ES-I3 (cell line): Measurements from ENCODE around the gene DDX24.

Experiments used
- H3K36me3 ChIP-seq: 2 replicates; pipeline ENCODE4 v1.6.1; 2013; ENCODE audit warnings: mild to moderate bottlenecking, low read length, control low read depth, moderate library complexity; ENCODE audit not compliant: insufficient read depth
- H3K4me1 ChIP-seq: 2 replicates; pipeline ENCODE4 v1.6.1; 2013; ENCODE audit warnings: mild to moderate bottlenecking, control low read depth, low read length; ENCODE audit not compliant: insufficient read depth
- H3K9ac ChIP-seq: 2 replicates; pipeline ENCODE4 v1.6.1; 2013; ENCODE audit warnings: low read depth, mild to moderate bottlenecking, low read length, moderate library complexity
- H3K9me3 ChIP-seq: 2 replicates; pipeline ENCODE4 v1.6.1; 2013; ENCODE audit warnings: mild to moderate bottlenecking, low read length, moderate library complexity; ENCODE audit not compliant: control insufficient read depth, insufficient read depth

Gene DDX24

GRCh38 chr14:94121485-94121884 is 40.5 kb upstream of the DDX24 start:
- Histone ChIP-seq H3K9ac (no peak overlapping the region), H3K4me1 (no peaks in the 10 kb centered on the region), H3K9me3 (no peaks in the 10 kb centered on the region), H3K36me3 (no peaks in the 10 kb centered on the region)

GRCh38 chr14:94120667-94121340 is 39.8 kb upstream of the DDX24 start:
- Histone ChIP-seq H3K9me3 (no peaks in the 10 kb centered on the region), H3K4me1 (no peaks in the 10 kb centered on the region), H3K36me3 (no peaks in the 10 kb centered on the region), H3K9ac (no peak overlapping the region)

DNA sequence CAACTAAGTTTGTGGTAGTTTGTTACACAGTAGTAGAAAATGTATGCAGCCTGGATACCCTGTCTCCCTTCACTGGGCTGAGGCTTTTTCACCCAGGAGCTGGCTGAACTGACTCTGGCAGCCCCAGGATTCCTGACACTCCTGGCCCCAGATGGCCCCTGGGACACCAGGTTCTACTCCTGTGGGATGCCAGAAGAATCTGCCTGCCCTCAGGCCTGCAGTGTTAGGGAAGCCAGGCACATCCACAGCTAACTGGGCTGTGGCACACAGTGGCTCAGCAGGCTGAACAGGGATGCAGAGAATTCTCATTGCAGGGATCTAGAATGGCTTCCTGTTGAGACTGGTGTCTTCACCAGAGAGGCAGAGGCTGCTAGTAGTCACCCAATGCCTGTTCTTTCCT is 38.1 kb upstream of the DDX24 start:
- Histone ChIP-seq H3K4me1 (no peaks in the 10 kb centered on the region), H3K9ac (no peak overlapping the region), H3K9me3 (no peaks in the 10 kb centered on the region), H3K36me3 (no peaks in the 10 kb centered on the region)

DNA sequence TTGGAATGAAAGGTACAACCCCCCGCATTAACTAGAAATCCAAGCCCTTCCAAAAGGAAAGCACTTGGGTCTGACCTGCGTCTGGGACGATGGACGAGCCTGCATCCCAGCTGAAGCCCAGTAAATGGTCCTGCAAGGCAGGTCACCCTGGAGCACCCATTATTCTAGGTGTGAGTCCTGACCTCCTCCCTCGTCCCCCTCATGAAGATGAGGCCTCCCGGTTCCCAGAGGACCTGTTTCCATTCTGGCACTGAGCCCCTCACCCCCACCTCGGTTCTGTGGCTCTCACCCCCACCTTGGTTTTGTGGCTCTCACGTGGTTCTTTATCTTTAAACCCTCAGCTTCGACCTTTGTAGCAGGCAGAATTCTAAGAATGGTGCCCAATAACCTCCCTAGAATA is 36.9 kb upstream of the DDX24 start:
- no peaks in the 10 kb centered on the region for H3K9me3 ChIP-seq

DNA sequence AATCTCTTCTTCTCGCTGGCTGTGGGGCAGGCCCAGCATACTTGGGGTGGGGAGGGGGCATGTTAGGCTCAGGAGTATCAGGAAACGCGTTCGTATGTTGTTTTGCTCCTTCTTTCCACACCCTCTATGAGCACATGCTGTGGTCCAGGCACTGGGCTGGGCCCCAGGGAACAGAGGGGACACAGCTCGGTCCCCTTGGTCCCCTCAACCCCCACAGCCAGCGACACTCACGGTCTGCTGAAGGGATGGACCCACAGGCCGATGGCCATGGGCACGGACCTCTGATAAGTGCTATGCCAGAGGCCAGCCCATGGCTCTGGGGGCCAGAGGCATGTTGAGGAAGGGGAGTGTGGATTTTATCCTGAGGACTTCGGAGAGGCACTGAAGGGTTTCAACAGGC is 35.7 kb upstream of the DDX24 start:
- H3K4me1 ChIP-seq = no peaks in the 10 kb centered on the region
- H3K36me3 ChIP-seq = no peaks in the 10 kb centered on the region
- no peak overlapping the region for H3K9ac ChIP-seq
- no peaks in the 10 kb centered on the region for H3K9me3 ChIP-seq

More for the DNA sequence above, 36.9 kb upstream of the DDX24 start:
- Histone ChIP-seq H3K4me1 (no peaks in the 10 kb centered on the region), H3K36me3 (no peaks in the 10 kb centered on the region), H3K9ac (no peak overlapping the region)

DNA sequence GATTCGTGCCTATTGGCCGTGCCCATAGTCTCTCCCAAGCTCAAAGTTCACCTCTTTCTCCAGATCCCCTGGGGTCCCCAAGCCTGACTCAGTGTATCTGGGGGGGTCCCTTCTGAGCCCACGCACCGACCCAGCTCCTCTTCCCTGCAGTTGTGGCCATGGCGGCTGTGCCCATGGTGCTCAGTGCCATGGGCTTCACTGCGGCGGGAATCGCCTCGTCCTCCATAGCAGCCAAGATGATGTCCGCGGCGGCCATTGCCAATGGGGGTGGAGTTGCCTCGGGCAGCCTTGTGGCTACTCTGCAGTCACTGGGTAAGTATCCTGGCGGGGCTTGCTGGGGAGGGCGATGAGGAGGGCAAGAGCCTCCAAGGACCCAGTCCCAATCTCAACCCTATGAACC is 34.6 kb upstream of the DDX24 start:
- H3K36me3 ChIP-seq = no peaks in the 10 kb centered on the region
- no peaks in the 10 kb centered on the region for H3K9me3 ChIP-seq
- H3K4me1 ChIP-seq = peaks cover 3% of the 10 kb centered on the region; the same call in 1 of the 2 replicates
- no peak overlapping the region for H3K9ac ChIP-seq

- no peaks in the 10 kb centered on the region for H3K36me3 ChIP-seq
- H3K4me1 ChIP-seq = peaks cover 8% of the 10 kb centered on the region; the same call in 1 of the 2 replicates
- H3K9me3 ChIP-seq = no peaks in the 10 kb centered on the region
- H3K9ac ChIP-seq = no peak overlapping the region
These were observed 34.1 kb upstream of the DDX24 start for GRCh38 chr14:94115058-94115591.

GRCh38 chr14:94114589-94115057 is 33.6 kb upstream of the DDX24 start:
- no peak overlapping the region for H3K9ac ChIP-seq
- H3K9me3 ChIP-seq = no peaks in the 10 kb centered on the region
- H3K4me1 ChIP-seq = peaks cover 9% of the 10 kb centered on the region; the same call in 1 of the 2 replicates
- no peaks in the 10 kb centered on the region for H3K36me3 ChIP-seq

GRCh38 chr14:94113908-94114588 is 33.0 kb upstream of the DDX24 start:
- Histone ChIP-seq H3K9ac (no peak overlapping the region), H3K4me1 (peaks cover 13% of the 10 kb centered on the region; the same call in 1 of the 2 replicates), H3K9me3 (no peaks in the 10 kb centered on the region), H3K36me3 (no peaks in the 10 kb centered on the region)

DNA sequence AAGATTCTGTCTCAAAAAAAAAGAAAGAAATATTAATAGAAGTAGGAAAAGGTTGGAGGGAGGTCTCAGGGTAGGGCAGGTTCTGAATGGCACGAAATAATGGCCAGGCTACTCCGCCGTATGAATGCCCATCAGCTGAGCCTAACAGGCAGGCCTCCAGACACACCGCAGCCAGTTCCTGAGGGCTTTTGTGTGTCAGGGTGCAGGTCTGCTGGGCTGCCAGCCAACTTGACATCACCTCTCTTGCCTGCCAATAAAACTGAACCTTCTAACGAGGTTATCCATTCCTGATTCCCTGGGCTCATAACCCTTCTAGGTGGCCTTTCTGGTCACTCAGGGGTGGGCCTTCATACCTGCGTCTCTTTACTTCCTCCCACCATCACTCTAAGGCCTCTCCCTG is 32.5 kb upstream of the DDX24 start:
- Histone ChIP-seq H3K4me1 (peaks cover 13% of the 10 kb centered on the region; the same call in 1 of the 2 replicates), H3K36me3 (no peaks in the 10 kb centered on the region), H3K9ac (no peak overlapping the region)

DNA sequence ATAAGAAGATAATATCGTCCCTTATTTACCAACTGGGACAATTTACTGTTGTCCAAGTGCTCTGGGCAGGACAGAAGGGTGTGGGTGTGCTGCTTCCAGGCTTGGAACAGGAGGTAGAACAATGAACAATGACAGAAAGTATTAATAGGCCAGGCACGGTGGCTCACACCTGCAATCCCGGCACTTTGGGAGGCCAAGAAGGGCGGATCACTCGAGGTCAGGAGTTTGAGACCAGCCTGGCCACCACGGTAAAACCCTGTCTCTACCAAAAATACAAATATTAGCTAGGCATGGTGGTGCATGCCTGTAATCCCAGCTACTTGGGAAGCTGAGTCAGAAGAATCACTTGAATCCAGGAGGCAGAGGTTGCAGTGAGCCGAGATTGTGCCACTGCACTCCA is 32.1 kb upstream of the DDX24 start:
- Histone ChIP-seq H3K9ac (no peak overlapping the region), H3K9me3 (no peaks in the 10 kb centered on the region), H3K36me3 (no peaks in the 10 kb centered on the region), H3K4me1 (peaks cover 13% of the 10 kb centered on the region; the same call in 1 of the 2 replicates)

More for the DNA sequence above, 32.5 kb upstream of the DDX24 start:
- no peaks in the 10 kb centered on the region for H3K9me3 ChIP-seq

GRCh38 chr14:94112513-94113063 is 31.6 kb upstream of the DDX24 start:
- H3K4me1 ChIP-seq = peaks cover 13% of the 10 kb centered on the region; the same call in 1 of the 2 replicates
- no peaks in the 10 kb centered on the region for H3K9me3 ChIP-seq
- no peaks in the 10 kb centered on the region for H3K36me3 ChIP-seq
- H3K9ac ChIP-seq = no peak overlapping the region

DNA sequence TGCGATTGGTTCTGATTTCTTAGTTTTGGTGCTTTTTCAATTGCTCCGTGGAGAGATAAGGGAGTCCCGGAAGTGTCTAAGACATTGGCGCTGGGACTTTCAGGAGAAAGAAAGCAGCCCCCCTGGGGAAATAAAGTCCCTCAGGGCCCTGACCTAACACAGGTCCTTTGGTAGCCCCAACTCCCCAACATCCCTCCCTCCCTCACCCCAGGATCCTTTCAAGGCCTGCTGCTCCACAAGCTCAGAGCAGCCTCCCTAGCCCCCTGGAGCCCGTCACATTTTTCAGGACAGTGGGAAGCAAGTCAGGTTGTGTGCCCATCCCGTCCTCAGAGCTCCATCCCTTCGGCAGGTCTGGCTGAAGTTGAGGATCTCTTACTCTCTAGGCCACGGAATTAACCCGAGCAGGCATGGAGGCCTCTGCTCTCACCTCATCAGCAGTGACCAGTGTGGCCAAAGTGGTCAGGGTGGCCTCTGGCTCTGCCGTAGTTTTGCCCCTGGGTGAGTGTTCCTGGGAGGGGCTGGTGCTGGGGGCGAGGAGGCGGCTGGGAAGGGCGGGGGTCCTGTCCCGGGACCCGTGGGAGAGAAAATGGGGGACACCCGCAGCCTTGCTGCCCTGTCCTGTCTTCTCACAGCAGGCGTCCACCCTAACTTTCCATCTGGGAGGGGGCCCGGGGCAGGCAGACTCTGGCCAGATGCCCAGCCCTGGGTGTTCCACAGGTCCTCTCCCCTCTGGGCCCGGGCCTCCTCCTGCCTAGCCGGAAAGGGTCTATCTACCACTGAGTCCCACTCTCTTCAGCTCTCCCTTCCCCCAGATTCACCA is 30.5 kb upstream of the DDX24 start:
- H3K36me3 ChIP-seq = no peaks in the 10 kb centered on the region
- H3K9ac ChIP-seq = no peak overlapping the region
- H3K4me1 ChIP-seq = peaks cover 13% of the 10 kb centered on the region; the same call in 1 of the 2 replicates
- H3K9me3 ChIP-seq = no peaks in the 10 kb centered on the region
